COLO668 (cell line): ENCODE results near the gene FYCO1.

ENCODE experiments used
- DNase-seq: peaks from one replicate; lab custom pipeline; 2025; ENCODE audit not compliant: unreplicated experiment; lab: John Stamatoyannopoulos, UW

The FYCO1 gene

GRCh38 chr3:45965653-45966052 is 30.0 kb downstream of the FYCO1 start:
- DNase-seq = no peak

DNA sequence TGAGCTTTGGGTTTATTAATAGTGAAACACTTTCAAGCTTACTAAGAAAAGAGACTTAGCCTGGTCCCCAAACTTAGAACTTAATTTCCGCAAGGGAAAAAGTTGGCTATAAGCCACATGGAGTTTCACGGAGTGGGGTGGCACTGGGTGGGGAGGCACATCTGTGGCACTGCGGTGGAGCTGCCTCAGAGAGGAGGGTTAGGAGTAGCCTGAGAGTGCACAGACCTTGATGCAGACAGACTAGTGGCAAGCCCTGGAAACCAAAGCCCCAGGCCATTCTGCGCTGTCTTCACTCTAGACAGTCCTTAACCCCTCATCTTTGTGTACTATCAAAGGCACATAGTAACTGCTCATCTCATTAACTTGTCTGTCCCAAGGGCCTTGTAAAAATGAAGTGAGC is 30.4 kb downstream of the FYCO1 start:
- DNase-seq = no peak

- DNase-seq = no peak
Observed at GRCh38 chr3:45964139-45964538, 31.5 kb downstream of the FYCO1 start.

GRCh38 chr3:45962033-45962432 is 33.6 kb downstream of the FYCO1 start:
- no peak for DNase-seq

GRCh38 chr3:45960289-45960688 is 35.3 kb downstream of the FYCO1 start:
- no peak for DNase-seq

GRCh38 chr3:45959201-45959600 is 36.4 kb downstream of the FYCO1 start:
- no peak for DNase-seq

- DNase-seq = no peak
Observed at GRCh38 chr3:45958321-45958791, 37.3 kb downstream of the FYCO1 start.

- no peak for DNase-seq
Observed at GRCh38 chr3:45957586-45957985, 38.0 kb downstream of the FYCO1 start.

DNA sequence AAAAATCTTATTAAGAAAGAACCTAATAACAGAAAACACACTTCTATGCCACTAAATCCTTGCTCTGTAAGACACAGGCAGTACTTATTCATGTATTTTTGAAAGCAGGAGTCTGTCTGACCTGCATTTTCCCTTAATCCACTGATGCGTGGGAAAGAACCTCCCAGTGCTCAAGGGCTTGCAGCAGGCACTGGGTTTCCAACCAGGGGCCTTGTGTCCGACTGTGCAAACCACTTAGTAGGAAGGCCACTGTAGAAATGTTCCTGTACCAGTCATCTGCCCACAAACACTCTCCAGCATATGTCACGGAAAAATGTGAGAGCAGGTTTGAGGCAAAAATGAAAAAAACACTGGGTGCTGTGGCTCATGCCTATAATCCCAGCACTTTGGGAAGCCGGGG is 39.9 kb downstream of the FYCO1 start:
- no peak for DNase-seq

GRCh38 chr3:45955017-45955647 is 40.5 kb downstream of the FYCO1 start:
- DNase-seq = no peak

GRCh38 chr3:45954306-45954705 is 41.3 kb downstream of the FYCO1 start:
- DNase-seq = no peak

GRCh38 chr3:45953536-45953935 is 42.1 kb downstream of the FYCO1 start:
- no peak for DNase-seq

GRCh38 chr3:45952456-45952855 is 43.2 kb downstream of the FYCO1 start:
- DNase-seq = no peak

DNA sequence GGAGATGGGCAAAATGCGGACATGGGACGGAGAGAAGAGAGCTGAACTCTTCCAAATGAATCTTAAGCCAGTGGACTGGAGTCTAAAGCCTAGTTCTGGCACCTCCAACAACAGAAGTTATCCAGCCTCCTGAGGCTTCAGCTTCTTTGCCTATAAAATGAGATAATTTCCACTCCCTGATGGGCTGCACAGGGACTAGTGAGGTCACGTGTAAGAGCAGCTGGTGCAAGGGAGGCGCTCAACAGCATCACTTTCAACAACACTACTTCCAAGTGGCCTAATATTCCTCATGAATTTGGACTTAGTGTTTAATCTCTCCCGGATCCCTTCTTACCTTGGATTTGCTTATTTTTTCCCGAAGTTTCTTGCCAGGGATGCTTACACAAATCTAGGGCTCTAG is 43.7 kb downstream of the FYCO1 start:
- DNase-seq = no peak

- no peak for DNase-seq
Observed at GRCh38 chr3:45950686-45951600, 44.7 kb downstream of the FYCO1 start.

DNA sequence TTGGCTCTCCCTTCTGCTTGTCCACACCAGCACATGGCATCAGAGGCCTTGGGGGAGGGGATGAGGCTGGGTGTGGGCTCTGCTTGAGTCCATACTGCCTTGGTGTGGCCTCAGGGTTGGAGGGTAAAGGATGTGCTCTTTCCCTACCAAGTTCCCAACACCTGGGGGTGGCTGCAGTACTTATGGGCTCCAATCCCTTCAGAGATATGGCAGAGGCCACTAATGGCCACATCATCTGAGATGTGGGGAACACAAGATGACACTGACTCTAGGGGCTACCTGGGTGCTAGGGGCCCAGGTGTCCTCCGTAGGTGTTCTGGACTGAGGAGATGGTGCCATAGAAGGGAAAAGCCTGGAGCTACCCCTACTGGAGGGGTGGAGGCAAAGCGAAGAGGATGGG is 45.5 kb downstream of the FYCO1 start:
- DNase-seq = no peak

GRCh38 chr3:45949432-45949831 is 46.2 kb downstream of the FYCO1 start:
- no peak for DNase-seq

DNA sequence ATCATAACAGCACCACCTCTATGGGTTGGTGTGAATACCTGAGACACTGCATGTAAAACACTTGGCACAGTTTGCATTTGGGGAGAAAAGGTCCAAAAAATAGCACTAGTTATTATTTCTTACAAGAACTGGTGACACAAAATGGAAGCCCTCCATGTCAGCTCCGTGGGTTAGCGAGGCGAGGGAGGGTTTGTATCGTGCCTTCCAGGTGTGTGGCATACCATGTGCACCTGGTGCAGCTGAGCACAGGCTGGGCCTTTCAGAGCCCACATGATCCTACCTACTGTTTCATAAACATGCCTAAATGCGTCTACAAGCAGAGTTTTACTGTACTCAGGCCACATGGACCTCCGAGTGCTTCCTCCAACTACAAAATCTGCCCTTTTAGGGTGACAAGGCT is 46.7 kb downstream of the FYCO1 start:
- DNase-seq = no peak

- DNase-seq = no peak
Observed at GRCh38 chr3:45948311-45948781, 47.3 kb downstream of the FYCO1 start.

DNA sequence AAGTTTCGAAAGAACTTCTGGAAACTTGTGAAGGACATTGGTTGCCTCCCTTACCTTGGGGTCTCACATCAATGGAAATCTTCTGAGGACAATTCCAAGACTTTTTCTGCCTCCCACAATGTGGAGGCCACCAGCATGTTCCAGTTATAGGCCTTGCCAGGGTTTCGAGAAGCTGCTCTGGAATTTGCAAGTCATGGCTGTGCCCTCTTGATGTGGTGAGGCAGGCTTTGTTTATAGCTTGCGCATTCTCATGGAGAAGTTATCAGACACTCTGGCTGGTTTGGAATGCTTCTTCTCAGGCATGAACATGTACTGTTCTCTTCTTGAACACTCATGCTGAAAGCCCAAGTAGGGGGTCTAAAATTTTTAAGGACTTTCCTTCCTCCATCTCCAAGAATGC is 48.3 kb downstream of the FYCO1 start:
- DNase-seq = no peak

DNA sequence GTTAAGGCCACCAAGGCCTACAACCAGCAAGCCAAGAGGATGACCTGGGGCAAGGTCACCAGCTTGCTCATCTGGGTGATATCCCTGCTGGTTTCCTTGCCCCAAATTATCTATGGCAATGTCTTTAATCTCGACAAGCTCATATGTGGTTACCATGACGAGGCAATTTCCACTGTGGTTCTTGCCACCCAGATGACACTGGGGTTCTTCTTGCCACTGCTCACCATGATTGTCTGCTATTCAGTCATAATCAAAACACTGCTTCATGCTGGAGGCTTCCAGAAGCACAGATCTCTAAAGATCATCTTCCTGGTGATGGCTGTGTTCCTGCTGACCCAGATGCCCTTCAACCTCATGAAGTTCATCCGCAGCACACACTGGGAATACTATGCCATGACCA is 48.7 kb downstream of the FYCO1 start:
- DNase-seq = no peak

DNA sequence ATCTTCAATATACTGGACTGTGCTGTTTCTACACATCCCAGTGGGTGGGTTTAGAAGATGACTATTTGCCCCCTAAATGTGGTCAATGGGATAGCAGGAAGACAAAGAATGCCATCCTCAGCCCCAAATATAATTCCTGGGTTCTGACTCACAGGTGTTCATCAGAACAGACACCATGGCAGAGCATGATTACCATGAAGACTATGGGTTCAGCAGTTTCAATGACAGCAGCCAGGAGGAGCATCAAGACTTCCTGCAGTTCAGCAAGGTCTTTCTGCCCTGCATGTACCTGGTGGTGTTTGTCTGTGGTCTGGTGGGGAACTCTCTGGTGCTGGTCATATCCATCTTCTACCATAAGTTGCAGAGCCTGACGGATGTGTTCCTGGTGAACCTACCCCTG is 49.3 kb downstream of the FYCO1 start:
- DNase-seq = no peak
